DND-41 (cell line): ENCODE measurements around the gene FXYD4.

Source experiments
- CTCF ChIP-seq: IDR thresholded peaks from 2 replicates; pipeline ENCODE4 v1.5.1; 2012; ENCODE audit warnings: borderline replicate concordance, low read length, moderate library complexity, mild to moderate bottlenecking; ENCODE audit not compliant: poor library complexity, severe bottlenecking; ENCODE audit errors: extremely low read depth
- EZH2 ChIP-seq: IDR thresholded peaks from 3 replicates; pipeline ENCODE4 v1.6.1; 2012; ENCODE audit warnings: borderline replicate concordance, low read depth, mild to moderate bottlenecking, moderate library complexity, low read length, inconsistent platforms; ENCODE audit not compliant: severe bottlenecking

GRCh38 chr10:43392748-43393147, 21.3 kb downstream of the FXYD4 start:
- TF ChIP-seq CTCF (no peak), EZH2 (no peak)
